AG09319 (cell line): ENCODE results near the gene FATE1.

Source experiments
- DNase-seq: peaks from one replicate; pipeline ENCODE4 v3.0.0-alpha.2; 2010; ENCODE audit warnings: low read depth; ENCODE audit errors: extremely low read depth
- CTCF ChIP-seq: IDR thresholded peaks from 2 replicates; pipeline ENCODE4 v1.5.1; 2011; ENCODE audit warnings: low read depth, mild to moderate bottlenecking, inconsistent platforms, low read length, moderate library complexity

FATE1 gene

GRCh38 chrX:151754047-151754429 is 38.2 kb downstream of the FATE1 start:
- TF ChIP-seq CTCF: no peak
- peak; percentile 55 for DNase-seq

DNA sequence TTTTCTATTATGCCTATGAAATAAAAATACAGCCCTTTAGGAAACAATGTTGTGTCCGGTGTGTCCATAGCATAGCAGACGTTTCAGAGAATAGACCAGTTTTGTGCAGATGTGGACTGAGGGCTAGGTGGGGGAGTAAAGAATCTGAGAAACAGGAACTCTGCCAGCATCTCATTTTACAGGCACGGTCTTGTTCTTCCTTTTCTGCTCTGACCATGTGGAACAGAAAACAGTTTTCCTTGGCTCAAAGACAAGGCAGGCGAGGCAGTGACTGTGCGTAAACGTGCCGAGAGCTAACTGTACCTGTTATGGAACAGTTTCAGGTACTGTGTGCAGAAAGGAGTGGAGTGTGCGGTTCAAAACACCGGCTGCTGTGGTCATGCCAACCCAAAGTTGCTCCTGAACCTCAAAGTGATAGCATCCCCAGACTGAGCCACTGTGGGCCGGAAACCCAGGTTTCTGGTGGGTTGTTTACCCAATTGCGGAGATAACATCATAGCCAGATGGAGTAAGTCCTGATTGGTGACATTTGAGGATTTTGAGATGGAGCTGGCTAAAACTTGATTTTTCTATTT is 38.9 kb downstream of the FATE1 start:
- TF ChIP-seq CTCF: no peak
- DNase-seq: no peak

GRCh38 chrX:151759041-151759708 is 43.3 kb downstream of the FATE1 start:
- no peak for DNase-seq

DNA sequence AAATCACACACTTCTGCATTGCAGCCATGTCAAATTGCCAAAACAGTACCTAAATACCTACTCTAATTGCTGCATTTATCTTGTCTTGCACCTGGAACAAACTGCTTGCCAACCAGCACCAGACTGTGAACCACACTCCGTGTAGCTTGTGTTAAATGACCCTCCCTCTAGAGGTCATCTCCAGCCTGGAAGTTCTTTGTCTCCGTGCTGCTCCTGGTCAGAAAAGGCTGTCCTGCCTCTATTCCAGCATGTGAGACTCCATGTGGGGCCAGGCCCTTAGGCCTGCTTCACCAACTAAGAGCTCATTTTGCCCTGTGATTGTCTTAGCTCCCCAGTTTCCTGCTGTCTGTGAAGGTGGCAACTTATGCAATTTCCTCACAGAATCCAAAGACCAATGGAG is 47.0 kb downstream of the FATE1 start:
- no peak for DNase-seq
- no peak for TF ChIP-seq CTCF

More at GRCh38 chrX:151759041-151759708, 43.3 kb downstream of the FATE1 start:
- no peak for TF ChIP-seq CTCF

DNA sequence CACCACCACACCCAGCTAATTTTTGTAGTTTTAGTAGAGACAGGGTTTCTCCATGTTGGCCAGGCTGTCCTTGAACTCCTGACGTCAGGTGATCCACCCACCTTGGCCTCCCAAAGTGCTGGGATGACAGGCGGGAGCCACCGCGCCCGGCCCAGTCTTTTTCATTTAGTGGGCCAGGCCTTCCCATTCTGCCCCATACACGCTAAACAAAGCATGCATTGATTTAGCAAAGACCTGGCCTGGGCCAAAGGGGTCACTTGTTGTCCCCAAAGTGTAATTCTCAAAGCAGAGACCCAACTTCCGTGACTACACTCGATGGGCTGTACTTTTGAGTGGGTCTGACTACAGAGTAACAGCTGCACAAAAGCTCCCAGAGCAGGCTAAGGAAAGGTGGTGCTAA is 47.9 kb downstream of the FATE1 start:
- TF ChIP-seq CTCF: no peak
- no peak for DNase-seq

- no peak for DNase-seq
- TF ChIP-seq CTCF: no peak
These were observed 49.2 kb downstream of the FATE1 start for GRCh38 chrX:151765026-151765425.

DNA sequence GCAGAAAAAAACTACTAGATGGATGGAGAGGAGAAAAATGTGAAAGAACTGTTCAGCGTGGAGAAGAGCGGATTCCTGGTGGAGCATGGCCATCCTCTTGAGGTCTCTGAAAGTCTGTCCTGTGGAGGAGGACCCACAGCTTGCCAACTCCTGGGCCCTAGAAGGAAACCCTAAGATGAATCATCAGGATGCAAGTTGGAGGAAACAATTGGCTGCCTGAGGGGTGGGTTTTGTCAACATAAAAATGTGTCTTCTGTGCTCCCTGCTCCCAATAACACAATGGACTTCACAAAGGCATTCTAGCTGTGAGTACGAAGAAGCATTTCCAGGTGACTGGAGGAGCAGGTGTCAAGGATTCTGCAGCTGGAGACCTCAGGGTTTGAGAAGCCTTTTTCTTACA is 55.9 kb downstream of the FATE1 start:
- no peak for DNase-seq
- no peak for TF ChIP-seq CTCF
